Testis (tissue), 3 donors: ENCODE results near the gene SLC38A1. TPM values are rescaled to one million over a fixed set of nuclear protein-coding genes. Genes with fewer than 3 reads are reported as not detected.

Experiments used
- DNase-seq: peaks from one replicate; pipeline ENCODE4 v3.0.0-alpha.2; 2019
- H3K27ac ChIP-seq, 2 donors: fragments of 200-600 bp; sonication (generic); one replicate each; pipeline ENCODE4 v1.5.1; 2019
- H3K27me3 ChIP-seq: fragments of 200-600 bp; sonication (generic); one replicate; pipeline ENCODE4 v1.5.1; 2019
- H3K36me3 ChIP-seq: fragments of 200-600 bp; sonication (generic); one replicate; pipeline ENCODE4 v1.5.1; 2017; ENCODE audit warnings: low read depth; ENCODE audit errors: missing control alignments
- H3K4me1 ChIP-seq: fragments of 200-600 bp; sonication (generic); one replicate; pipeline ENCODE4 v1.5.1; 2019
- H3K4me3 ChIP-seq, 2 donors: fragments of 200-600 bp; sonication (generic); one replicate each; pipeline ENCODE4 v1.5.1; 2017 to 2019
- H3K9me3 ChIP-seq: fragments of 200-600 bp; sonication (generic); one replicate; pipeline ENCODE4 v1.5.1; 2017
- POLR2A ChIP-seq: fragments of 450-650 bp; IDR thresholded peaks from one replicate; pipeline ENCODE4 v1.6.1; 2017; ENCODE audit warnings: antibody characterized with exemption, mild to moderate bottlenecking, moderate library complexity
- WGBS, 2 donors: methylation state at CpG; one replicate each; pipeline ENCODE4 v1.1.5; 2018; 5-methylcytosine and 5-hydroxymethylcytosine counted together
- intact Hi-C: fragments of 100-400 bp; cut with DNase I; formaldehyde crosslinking; loops from one replicate; pipeline ENCODE4 v1.15.1; 2023; ENCODE audit warnings: low total_unique reads
- polyA plus RNA-seq: library from polyadenylated mRNA; stranded (reverse); fragments of 350-450 nt; fragmentation: Illumina TruSeq; extraction: RNeasy Lipid Tissue Mini Kit (QIAGEN cat#74804); gene quantifications from one replicate; pipeline ENCODE4 v1.2.3, GENCODE V29; 2014; ENCODE audit warnings: low read depth, low replicate concordance; ENCODE audit not compliant: insufficient read depth
- total RNA-seq, 2 donors: library from RNA; depleted of rRNA; stranded (reverse); fragments of >200 nt; gene quantifications; one replicate each; pipeline ENCODE4 v1.2.3, GENCODE V29; 2016
- TF ChIP-seq, protein P1 (sequence below), 3 experiments: fragments of 450-650 bp in 2 of 3; fragments of 200-600 bp in 1 of 3; sonication (generic) in 1 of 3; IDR thresholded peaks; one replicate each; pipeline ENCODE4 v1.5.1; 2016 to 2019; ENCODE audit warnings: antibody characterized with exemption in 3 of 3, mild to moderate bottlenecking in 2 of 3, moderate library complexity in 1 of 3

The SLC38A1 gene
- total and polyA plus RNA-seq, 3 donors from 2014 or later = 1.6 to 8.7 (median 4.0) TPM

DNA sequence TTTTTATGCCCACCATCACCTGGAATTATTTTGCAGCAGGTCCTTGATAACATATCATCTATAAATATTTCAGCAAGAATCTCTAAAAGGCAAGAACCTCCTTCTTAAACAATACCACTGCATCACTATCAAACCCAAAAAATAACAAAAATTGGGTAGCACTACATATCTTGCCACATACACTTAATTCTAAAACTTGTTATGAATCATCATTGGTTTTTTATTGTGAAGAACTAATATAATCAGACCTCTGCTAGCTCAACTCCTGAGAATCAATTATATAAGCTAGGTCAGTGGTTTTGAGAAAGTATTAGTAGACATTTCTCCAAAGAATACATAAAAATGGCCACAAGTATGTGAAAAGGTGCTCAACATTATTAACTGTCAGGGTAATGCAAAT is 23.8 kb downstream of the SLC38A1 start:
- no peak for DNase-seq
- Histone ChIP-seq H3K9me3 (no peaks in the 10 kb centered on the region), H3K36me3 (no peaks in the 10 kb centered on the region), H3K27ac (no peak overlapping the region), H3K4me3 (no peak overlapping the region), H3K4me1 (no peaks in the 10 kb centered on the region), H3K27me3 (no peaks in the 10 kb centered on the region)
- TF ChIP-seq POLR2A = no peak
- TF ChIP-seq, protein P1, sequence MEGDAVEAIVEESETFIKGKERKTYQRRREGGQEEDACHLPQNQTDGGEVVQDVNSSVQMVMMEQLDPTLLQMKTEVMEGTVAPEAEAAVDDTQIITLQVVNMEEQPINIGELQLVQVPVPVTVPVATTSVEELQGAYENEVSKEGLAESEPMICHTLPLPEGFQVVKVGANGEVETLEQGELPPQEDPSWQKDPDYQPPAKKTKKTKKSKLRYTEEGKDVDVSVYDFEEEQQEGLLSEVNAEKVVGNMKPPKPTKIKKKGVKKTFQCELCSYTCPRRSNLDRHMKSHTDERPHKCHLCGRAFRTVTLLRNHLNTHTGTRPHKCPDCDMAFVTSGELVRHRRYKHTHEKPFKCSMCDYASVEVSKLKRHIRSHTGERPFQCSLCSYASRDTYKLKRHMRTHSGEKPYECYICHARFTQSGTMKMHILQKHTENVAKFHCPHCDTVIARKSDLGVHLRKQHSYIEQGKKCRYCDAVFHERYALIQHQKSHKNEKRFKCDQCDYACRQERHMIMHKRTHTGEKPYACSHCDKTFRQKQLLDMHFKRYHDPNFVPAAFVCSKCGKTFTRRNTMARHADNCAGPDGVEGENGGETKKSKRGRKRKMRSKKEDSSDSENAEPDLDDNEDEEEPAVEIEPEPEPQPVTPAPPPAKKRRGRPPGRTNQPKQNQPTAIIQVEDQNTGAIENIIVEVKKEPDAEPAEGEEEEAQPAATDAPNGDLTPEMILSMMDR (IDR thresholded peaks at IDR 0.05) = no peak
- intact Hi-C loops = no loop called here

DNA sequence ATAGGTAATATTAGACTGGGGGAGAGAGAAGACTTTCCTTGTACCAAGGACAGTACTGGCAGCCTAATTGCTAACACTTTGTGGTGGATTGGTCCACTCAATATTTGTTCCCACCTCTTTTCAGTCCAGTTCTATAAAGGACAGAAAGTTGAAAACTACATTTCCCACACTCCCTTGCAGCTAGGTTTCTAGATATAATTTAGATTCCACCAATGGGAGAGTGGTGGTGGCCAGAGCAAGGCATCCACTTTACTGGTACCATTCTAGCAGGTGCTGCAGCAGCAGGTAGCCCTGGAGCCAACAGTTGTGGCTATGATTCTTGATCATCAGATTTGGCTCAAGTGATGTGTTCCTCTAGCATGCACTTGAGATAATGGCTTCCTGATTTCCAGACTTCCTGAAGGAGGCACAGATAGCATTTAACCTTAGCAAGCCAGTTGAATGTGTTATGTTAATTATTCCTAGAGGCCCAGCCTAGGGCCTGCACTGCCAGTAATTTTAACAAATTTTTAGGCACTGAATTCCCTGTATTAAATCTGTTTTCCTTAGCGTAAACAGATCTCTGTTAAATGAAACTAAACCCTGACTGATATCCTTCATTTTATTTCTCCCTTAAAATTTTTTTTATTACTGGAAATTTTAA is 24.4 kb downstream of the SLC38A1 start:
- Histone ChIP-seq H3K9me3 (no peaks in the 10 kb centered on the region), H3K4me1 (no peaks in the 10 kb centered on the region), H3K36me3 (no peaks in the 10 kb centered on the region), H3K4me3 (no peak overlapping the region), H3K27ac (no peak overlapping the region), H3K27me3 (no peaks in the 10 kb centered on the region)
- intact Hi-C loops = no loop called here
- no peak for DNase-seq
- 93 to 94% methylated on average over 1 of the region's 1 CpG for WGBS, 2 donors
- TF ChIP-seq POLR2A = no peak
- TF ChIP-seq, protein P1 (IDR thresholded peaks at IDR 0.05) = no peak

DNA sequence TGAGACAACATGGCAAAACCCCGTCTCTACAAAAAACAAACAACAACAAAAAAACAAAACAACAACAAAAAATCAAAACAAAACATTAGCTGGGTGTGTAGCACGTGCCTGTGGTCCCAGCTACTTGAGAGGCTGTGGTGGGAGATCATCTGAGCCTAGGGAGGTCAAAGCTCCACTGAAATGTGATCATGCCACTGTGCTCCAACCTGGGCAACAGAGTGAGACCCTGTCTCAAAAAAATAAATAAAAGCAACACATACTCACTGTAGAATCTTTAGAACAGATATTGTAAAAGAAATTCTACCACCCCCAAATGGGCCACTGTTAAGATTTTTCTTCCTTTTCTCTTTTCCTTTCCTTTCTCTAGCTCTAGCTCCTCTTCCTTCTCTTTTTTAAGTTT is 26.3 kb downstream of the SLC38A1 start:
- WGBS, 2 donors = 78 to 94% methylated on average over 2 of the region's 2 CpGs
- Histone ChIP-seq H3K9me3 (no peaks in the 10 kb centered on the region), H3K36me3 (no peaks in the 10 kb centered on the region), H3K4me1 (no peaks in the 10 kb centered on the region), H3K27ac (no peak overlapping the region), H3K4me3 (no peak overlapping the region), H3K27me3 (no peaks in the 10 kb centered on the region)
- DNase-seq = no peak
- no peak for TF ChIP-seq POLR2A
- TF ChIP-seq, protein P1 (IDR thresholded peaks at IDR 0.05) = no peak
- intact Hi-C loops = no loop called here

DNA sequence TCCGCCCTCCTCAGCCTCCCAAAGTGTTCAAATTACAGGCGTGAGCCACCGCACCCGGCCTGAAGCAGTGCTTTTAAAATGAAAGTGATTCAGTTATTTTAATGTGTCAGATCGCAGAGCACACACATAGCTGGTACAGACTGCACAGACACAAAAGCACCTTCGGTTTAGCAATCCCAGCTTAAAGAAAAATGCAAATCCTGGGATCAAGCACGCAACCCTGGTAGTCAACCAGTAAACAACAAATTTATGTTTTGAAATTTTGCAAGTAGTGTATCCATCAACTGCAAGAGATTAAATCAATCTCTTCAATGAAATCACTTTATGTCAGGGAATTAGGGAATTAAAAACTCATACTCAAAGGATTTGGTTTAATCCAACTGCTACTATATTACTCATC is 28.4 kb downstream of the SLC38A1 start:
- DNase-seq = no peak
- no peak overlapping the region for H3K27ac ChIP-seq
- H3K4me1 ChIP-seq = no peaks in the 10 kb centered on the region
- no peaks in the 10 kb centered on the region for H3K36me3 ChIP-seq
- 91 to 96% methylated on average over 7 of the region's 7 CpGs for WGBS, 2 donors
- intact Hi-C loops = no loop called here
- H3K27me3 ChIP-seq = no peaks in the 10 kb centered on the region
- no peaks in the 10 kb centered on the region for H3K9me3 ChIP-seq
- no peak for TF ChIP-seq POLR2A
- TF ChIP-seq, protein P1 (IDR thresholded peaks at IDR 0.05) = no peak
- H3K4me3 ChIP-seq = no peak overlapping the region

DNA sequence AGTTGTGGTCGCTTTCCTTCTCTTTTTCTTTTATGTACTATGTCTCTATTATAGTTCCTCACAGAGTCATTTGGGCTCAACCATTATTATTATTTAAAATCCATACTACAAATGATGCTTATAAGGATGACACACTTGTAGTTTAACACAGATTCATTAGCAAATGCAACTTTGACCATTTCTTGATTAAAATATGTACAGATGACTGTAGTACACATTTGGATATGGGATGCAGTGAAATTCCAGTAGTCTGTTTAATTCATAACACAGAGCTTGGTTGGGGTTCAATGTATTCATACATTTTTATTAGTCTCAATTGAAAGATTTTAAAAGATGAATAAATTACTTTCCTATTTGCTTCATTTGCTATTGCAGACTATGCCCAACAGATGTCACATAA is 30.0 kb downstream of the SLC38A1 start:
- Histone ChIP-seq H3K4me1 (no peaks in the 10 kb centered on the region), H3K27me3 (no peaks in the 10 kb centered on the region), H3K27ac (no peak overlapping the region), H3K36me3 (no peaks in the 10 kb centered on the region), H3K9me3 (no peaks in the 10 kb centered on the region), H3K4me3 (no peak overlapping the region)
- no peak for TF ChIP-seq POLR2A
- TF ChIP-seq, protein P1 (IDR thresholded peaks at IDR 0.05) = no peak
- 93 to 95% methylated on average over 1 of the region's 1 CpG for WGBS, 2 donors
- no peak for DNase-seq
- intact Hi-C loops = no loop called here
